Neural progenitor cell (in vitro differentiated cells): Measurements from ENCODE around the gene HNF4A. TPM values are rescaled to one million over a fixed set of nuclear protein-coding genes. Genes with fewer than 3 reads are reported as not detected.

Source experiments
- DNase-seq: peaks from one replicate; pipeline ENCODE4 v3.0.0-alpha.2; 2016; ENCODE audit warnings: low spot score
- H2AFZ ChIP-seq: fragments of 200-600 bp; sonication (generic); replicated peaks from 2 replicates; pipeline ENCODE4 v1.6.1; 2016; ENCODE audit warnings: antibody characterized with exemption
- H3F3A ChIP-seq: fragments of 200-600 bp; sonication (generic); 2 replicates; pipeline ENCODE4 v1.6.1; 2016; ENCODE audit warnings: antibody characterized with exemption, low read depth
- H3K27ac ChIP-seq: fragments of 200-600 bp; sonication (generic); 2 replicates; pipeline ENCODE4 v1.5.1; 2016; ENCODE audit warnings: mild to moderate bottlenecking
- H3K27me3 ChIP-seq: fragments of 200-600 bp; sonication (generic); 2 replicates; pipeline ENCODE4 v1.6.1; 2016; ENCODE audit warnings: mild to moderate bottlenecking, moderate library complexity
- H3K36me3 ChIP-seq: fragments of 200-600 bp; sonication (generic); 2 replicates; pipeline ENCODE4 v1.5.1; 2016
- H3K4me1 ChIP-seq: fragments of 200-600 bp; sonication (generic); 2 replicates; pipeline ENCODE4 v1.6.1; 2016; ENCODE audit warnings: mixed run types
- H3K4me2 ChIP-seq: fragments of 200-600 bp; sonication (generic); 2 replicates; pipeline ENCODE4 v1.6.1; 2016
- H3K4me3 ChIP-seq: fragments of 200-600 bp; sonication (generic); 2 replicates; pipeline ENCODE4 v1.5.1; 2016
- H3K79me2 ChIP-seq: fragments of 200-600 bp; sonication (generic); 2 replicates; pipeline ENCODE4 v1.6.1; 2016; ENCODE audit warnings: low read depth
- H3K9ac ChIP-seq: fragments of 200-600 bp; sonication (generic); 2 replicates; pipeline ENCODE4 v1.6.1; 2016
- H3K9me3 ChIP-seq: fragments of 200-600 bp; sonication (generic); 2 replicates; pipeline ENCODE4 v1.5.1; 2016; ENCODE audit warnings: low read depth
- H4K20me1 ChIP-seq: fragments of 200-600 bp; sonication (generic); 2 replicates; pipeline ENCODE4 v1.6.1; 2016; ENCODE audit warnings: low read depth
- H3K27ac Mint-ChIP-seq: 3 replicates; pipeline ENCODE4 v1.8.0; 2021; ENCODE audit warnings: mixed read lengths
- H3K27me3 Mint-ChIP-seq: 2 replicates; pipeline ENCODE4 v1.8.0; 2022; ENCODE audit warnings: low read depth, mild to moderate bottlenecking, inconsistent platforms, moderate library complexity, mixed read lengths; ENCODE audit not compliant: insufficient read depth
- H3K36me3 Mint-ChIP-seq: 3 replicates; pipeline ENCODE4 v1.8.0; 2021; ENCODE audit warnings: mixed read lengths
- H3K4me1 Mint-ChIP-seq: 3 replicates; pipeline ENCODE4 v1.8.0; 2021; ENCODE audit warnings: mixed read lengths
- H3K4me3 Mint-ChIP-seq: 3 replicates; pipeline ENCODE4 v1.8.0; 2021; ENCODE audit warnings: mild to moderate bottlenecking, moderate library complexity, mixed read lengths
- H3K9me3 Mint-ChIP-seq: 3 replicates; pipeline ENCODE4 v1.8.0; 2020; ENCODE audit warnings: mixed read lengths
- CTCF ChIP-seq: fragments of 200-600 bp; sonication (generic); IDR thresholded peaks from 2 replicates; pipeline ENCODE4 v1.5.1; 2017; ENCODE audit warnings: antibody characterized with exemption, mild to moderate bottlenecking
- EZH2 ChIP-seq: fragments of 200-600 bp; sonication (generic); IDR thresholded peaks from 2 replicates; pipeline ENCODE4 v1.6.1; 2017; ENCODE audit warnings: antibody characterized with exemption, mild to moderate bottlenecking, moderate library complexity
- EZH2phosphoT487 ChIP-seq: fragments of 200-600 bp; sonication (generic); IDR thresholded peaks from 2 replicates; pipeline ENCODE4 v1.6.1; 2017; ENCODE audit warnings: antibody characterized with exemption
- total RNA-seq: library from RNA; depleted of rRNA; stranded (reverse); fragments of >200 nt; gene quantifications from 2 replicates; pipeline ENCODE4 v1.2.3, GENCODE V29; 2015; ENCODE audit warnings: low replicate concordance

HNF4A gene
- total RNA-seq, 1 donor from 2014 or later, result 1.6 TPM

- no peak overlapping the region for H3K4me3 Mint-ChIP-seq
- peaks cover 7% of the 10 kb centered on the region for H3K27me3 ChIP-seq
- H2AFZ ChIP-seq, result no peak overlapping the region
- H3K9me3 Mint-ChIP-seq, result no peaks in the 10 kb centered on the region
- no peak overlapping the region for H3K9ac ChIP-seq
- no peaks in the 10 kb centered on the region for H3K9me3 ChIP-seq
- H4K20me1 ChIP-seq, result no peaks in the 10 kb centered on the region
- no peak overlapping the region for H3K27ac ChIP-seq
- no peak overlapping the region for H3K4me2 ChIP-seq
- no peaks in the 10 kb centered on the region for H3K79me2 ChIP-seq
- TF ChIP-seq CTCF, result no peak
- TF ChIP-seq EZH2, result no peak
- no peak for TF ChIP-seq EZH2phosphoT487
- no peaks in the 10 kb centered on the region for H3K4me1 ChIP-seq
- H3K4me3 ChIP-seq, result no peak overlapping the region
- H3K36me3 Mint-ChIP-seq, result no peaks in the 10 kb centered on the region
- H3K27ac Mint-ChIP-seq, result no peak overlapping the region
- peaks cover 5% of the 10 kb centered on the region for H3K27me3 Mint-ChIP-seq
- no peaks in the 10 kb centered on the region for H3K36me3 ChIP-seq
- no peaks in the 10 kb centered on the region for H3F3A ChIP-seq
- no peaks in the 10 kb centered on the region for H3K4me1 Mint-ChIP-seq
- DNase-seq, result no peak
These were observed 73.5 kb downstream of the HNF4A start for GRCh38 chr20:44429017-44429339.

GRCh38 chr20:44429419-44430269, 74.1 kb downstream of the HNF4A start:
- no peak overlapping the region for H3K4me2 ChIP-seq
- H3F3A ChIP-seq, result no peaks in the 10 kb centered on the region
- Mint-ChIP-seq H3K9me3 (no peaks in the 10 kb centered on the region), H3K4me3 (no peak overlapping the region), H3K27me3 (peaks cover 5% of the 10 kb centered on the region), H3K36me3 (no peaks in the 10 kb centered on the region), H3K4me1 (no peaks in the 10 kb centered on the region), H3K27ac (peak overlapping the region; percentile 53)
- no peaks in the 10 kb centered on the region for H3K36me3 ChIP-seq
- no peaks in the 10 kb centered on the region for H3K79me2 ChIP-seq
- no peaks in the 10 kb centered on the region for H3K9me3 ChIP-seq
- no peaks in the 10 kb centered on the region for H3K4me1 ChIP-seq
- H3K27ac ChIP-seq, result no peak overlapping the region
- no peak for DNase-seq
- H3K4me3 ChIP-seq, result no peak overlapping the region
- peaks cover 4% of the 10 kb centered on the region for H3K27me3 ChIP-seq
- no peaks in the 10 kb centered on the region for H4K20me1 ChIP-seq
- no peak for TF ChIP-seq CTCF
- TF ChIP-seq EZH2phosphoT487, result no peak
- no peak for TF ChIP-seq EZH2
- no peak overlapping the region for H3K9ac ChIP-seq
- no peak overlapping the region for H2AFZ ChIP-seq

GRCh38 chr20:44430270-44431065, 75.0 kb downstream of the HNF4A start:
- no peak for TF ChIP-seq EZH2phosphoT487
- Histone ChIP-seq H4K20me1 (no peaks in the 10 kb centered on the region), H3K4me1 (no peaks in the 10 kb centered on the region), H2AFZ (no peak overlapping the region), H3K36me3 (no peaks in the 10 kb centered on the region), H3K4me3 (no peak overlapping the region), H3K27ac (no peak overlapping the region), H3F3A (no peaks in the 10 kb centered on the region), H3K79me2 (no peaks in the 10 kb centered on the region), H3K27me3 (peaks cover 4% of the 10 kb centered on the region), H3K4me2 (no peak overlapping the region), H3K9ac (no peak overlapping the region), H3K9me3 (no peaks in the 10 kb centered on the region)
- peak overlapping the region; percentile 53 for H3K27ac Mint-ChIP-seq
- H3K4me3 Mint-ChIP-seq, result no peak overlapping the region
- peaks cover 5% of the 10 kb centered on the region for H3K27me3 Mint-ChIP-seq
- no peaks in the 10 kb centered on the region for H3K9me3 Mint-ChIP-seq
- no peaks in the 10 kb centered on the region for H3K4me1 Mint-ChIP-seq
- H3K36me3 Mint-ChIP-seq, result no peaks in the 10 kb centered on the region
- no peak for DNase-seq

GRCh38 chr20:44431118-44431501, 75.6 kb downstream of the HNF4A start:
- Mint-ChIP-seq H3K27me3 (peaks cover 5% of the 10 kb centered on the region), H3K4me1 (no peaks in the 10 kb centered on the region), H3K9me3 (no peaks in the 10 kb centered on the region), H3K4me3 (no peak overlapping the region), H3K27ac (no peak overlapping the region), H3K36me3 (no peaks in the 10 kb centered on the region)
- no peak overlapping the region for H3K4me2 ChIP-seq
- H2AFZ ChIP-seq, result no peak overlapping the region
- H3K4me3 ChIP-seq, result no peak overlapping the region
- no peak overlapping the region for H3K27ac ChIP-seq
- no peaks in the 10 kb centered on the region for H3F3A ChIP-seq
- no peak overlapping the region for H3K9ac ChIP-seq
- H3K79me2 ChIP-seq, result no peaks in the 10 kb centered on the region
- H3K9me3 ChIP-seq, result no peaks in the 10 kb centered on the region
- H4K20me1 ChIP-seq, result no peaks in the 10 kb centered on the region
- H3K36me3 ChIP-seq, result no peaks in the 10 kb centered on the region
- no peak for DNase-seq
- TF ChIP-seq EZH2 (no peak), CTCF (no peak), EZH2phosphoT487 (no peak)
- no peaks in the 10 kb centered on the region for H3K4me1 ChIP-seq
- H3K27me3 ChIP-seq, result peaks cover under 1% of the 10 kb centered on the region
